H1 (cell line): ENCODE results near the gene PLEKHG5. TPM values are rescaled to one million over a fixed set of nuclear protein-coding genes. Genes with fewer than 3 reads are reported as not detected.

Experiments used
- ASH2L ChIP-seq: fragments of 200-600, 300-600 bp; sonication (generic); IDR thresholded peaks from one replicate; pipeline ENCODE4 v1.7.1; 2017; ENCODE audit warnings: low read length
- BCL11A ChIP-seq, 2 experiments: IDR thresholded peaks; one replicate each; pipeline ENCODE4 v1.6.1; 2011; ENCODE audit warnings: low read depth in 2 of 2, low read length in 2 of 2, mild to moderate bottlenecking in 2 of 2
- CTBP2 ChIP-seq: IDR thresholded peaks from 2 replicates; pipeline ENCODE4 v1.7.0; 2011; ENCODE audit warnings: borderline replicate concordance, mild to moderate bottlenecking, moderate library complexity, mixed read lengths, low read length; ENCODE audit not compliant: insufficient read depth, insufficient read length
- EZH2 ChIP-seq: fragments of 200-600 bp; sonication (generic); IDR thresholded peaks from 2 replicates; pipeline ENCODE4 v1.7.1; 2012; ENCODE audit warnings: low read depth, mild to moderate bottlenecking, moderate library complexity, low read length, inconsistent platforms; ENCODE audit not compliant: severe bottlenecking
- FOSL1 ChIP-seq: IDR thresholded peaks from 2 replicates; pipeline ENCODE4 v1.6.1; 2011; ENCODE audit warnings: mild to moderate bottlenecking, low read depth, low read length, moderate library complexity; ENCODE audit not compliant: insufficient read depth
- KDM1A ChIP-seq: fragments of 200-600, 300-600 bp; sonication (generic); IDR thresholded peaks from 2 replicates; pipeline ENCODE4 v1.7.1; 2016; ENCODE audit warnings: mild to moderate bottlenecking, low read length, borderline replicate concordance
- SIX5 ChIP-seq: IDR thresholded peaks from 2 replicates; pipeline ENCODE4 v1.6.1; 2011; ENCODE audit warnings: mild to moderate bottlenecking, low read depth, low read length
- SRF ChIP-seq: IDR thresholded peaks from 2 replicates; pipeline ENCODE4 v1.6.1; 2011; ENCODE audit warnings: mild to moderate bottlenecking, low read depth, low read length, moderate library complexity
- TAF1 ChIP-seq: IDR thresholded peaks from 2 replicates; pipeline ENCODE4 v1.6.1; 2011; ENCODE audit warnings: mild to moderate bottlenecking, low read depth, low read length
- TEAD4 ChIP-seq: IDR thresholded peaks from 2 replicates; pipeline ENCODE4 v1.6.1; 2012; ENCODE audit warnings: low read depth, low read length, inconsistent platforms, mixed read lengths
- polyA plus RNA-seq, 7 experiments: library from polyadenylated mRNA; depleted of rRNA in 3 of 7; stranded (reverse) in 5 of 7; unstranded in 2 of 7; fragments of >200 nt in 5 of 7; fragments of 200-250 nt in 2 of 7; gene quantifications; 1 replicate in 5 of 7; 2 replicates in 1 of 7; 4 replicates in 1 of 7; pipeline versions ENCODE4 v1.2.1 to v1.2.3, GENCODE V29; 2011 to 2013; ENCODE audit warnings: missing spikeins in 2 of 7, mixed read lengths in 2 of 7
- total RNA-seq: library from RNA; stranded (reverse); fragmentation: NEBNext Ultra II Directional; extraction: Animal tissue kit (Norgen Biotek cat#: 25700); gene quantifications from 2 replicates; pipeline ENCODE4 v1.2.1, GENCODE V29; 2021
- TF ChIP-seq, protein P1 (sequence below): fragments of 300-600 bp; sonication (generic); IDR thresholded peaks from 2 replicates; pipeline ENCODE4 v1.7.1; 2012; ENCODE audit warnings: low read length, moderate library complexity, mild to moderate bottlenecking, inconsistent platforms; ENCODE audit not compliant: insufficient replicate concordance

PLEKHG5 gene
- total and polyA plus RNA-seq, 2 of the 8 experiments (the other 6 are each of a cell fraction or from before 2014, with no cell fraction given) = 10.4 to 13.8 TPM

DNA sequence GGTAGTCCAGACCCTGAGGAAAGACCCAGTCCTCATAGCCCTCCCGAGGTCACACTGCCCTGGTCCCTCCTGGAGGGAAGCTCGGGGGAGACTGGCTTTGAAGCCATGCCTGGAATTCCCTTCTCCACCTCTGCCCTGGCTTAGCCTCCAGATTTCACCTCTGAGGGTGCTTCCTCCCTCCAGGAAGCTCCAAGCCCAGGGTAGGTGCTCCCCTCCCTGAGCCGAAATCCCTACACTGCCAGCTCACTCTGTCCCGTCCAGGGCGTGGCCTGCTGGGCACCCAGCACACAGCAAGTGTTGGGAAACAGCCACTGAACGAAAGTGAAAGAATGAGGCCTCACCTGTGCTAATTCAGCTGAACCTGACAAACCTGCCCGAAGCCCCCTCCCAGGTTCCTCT lies 19.5 kb downstream of the PLEKHG5 start (continued):
- TF ChIP-seq, protein P1, sequence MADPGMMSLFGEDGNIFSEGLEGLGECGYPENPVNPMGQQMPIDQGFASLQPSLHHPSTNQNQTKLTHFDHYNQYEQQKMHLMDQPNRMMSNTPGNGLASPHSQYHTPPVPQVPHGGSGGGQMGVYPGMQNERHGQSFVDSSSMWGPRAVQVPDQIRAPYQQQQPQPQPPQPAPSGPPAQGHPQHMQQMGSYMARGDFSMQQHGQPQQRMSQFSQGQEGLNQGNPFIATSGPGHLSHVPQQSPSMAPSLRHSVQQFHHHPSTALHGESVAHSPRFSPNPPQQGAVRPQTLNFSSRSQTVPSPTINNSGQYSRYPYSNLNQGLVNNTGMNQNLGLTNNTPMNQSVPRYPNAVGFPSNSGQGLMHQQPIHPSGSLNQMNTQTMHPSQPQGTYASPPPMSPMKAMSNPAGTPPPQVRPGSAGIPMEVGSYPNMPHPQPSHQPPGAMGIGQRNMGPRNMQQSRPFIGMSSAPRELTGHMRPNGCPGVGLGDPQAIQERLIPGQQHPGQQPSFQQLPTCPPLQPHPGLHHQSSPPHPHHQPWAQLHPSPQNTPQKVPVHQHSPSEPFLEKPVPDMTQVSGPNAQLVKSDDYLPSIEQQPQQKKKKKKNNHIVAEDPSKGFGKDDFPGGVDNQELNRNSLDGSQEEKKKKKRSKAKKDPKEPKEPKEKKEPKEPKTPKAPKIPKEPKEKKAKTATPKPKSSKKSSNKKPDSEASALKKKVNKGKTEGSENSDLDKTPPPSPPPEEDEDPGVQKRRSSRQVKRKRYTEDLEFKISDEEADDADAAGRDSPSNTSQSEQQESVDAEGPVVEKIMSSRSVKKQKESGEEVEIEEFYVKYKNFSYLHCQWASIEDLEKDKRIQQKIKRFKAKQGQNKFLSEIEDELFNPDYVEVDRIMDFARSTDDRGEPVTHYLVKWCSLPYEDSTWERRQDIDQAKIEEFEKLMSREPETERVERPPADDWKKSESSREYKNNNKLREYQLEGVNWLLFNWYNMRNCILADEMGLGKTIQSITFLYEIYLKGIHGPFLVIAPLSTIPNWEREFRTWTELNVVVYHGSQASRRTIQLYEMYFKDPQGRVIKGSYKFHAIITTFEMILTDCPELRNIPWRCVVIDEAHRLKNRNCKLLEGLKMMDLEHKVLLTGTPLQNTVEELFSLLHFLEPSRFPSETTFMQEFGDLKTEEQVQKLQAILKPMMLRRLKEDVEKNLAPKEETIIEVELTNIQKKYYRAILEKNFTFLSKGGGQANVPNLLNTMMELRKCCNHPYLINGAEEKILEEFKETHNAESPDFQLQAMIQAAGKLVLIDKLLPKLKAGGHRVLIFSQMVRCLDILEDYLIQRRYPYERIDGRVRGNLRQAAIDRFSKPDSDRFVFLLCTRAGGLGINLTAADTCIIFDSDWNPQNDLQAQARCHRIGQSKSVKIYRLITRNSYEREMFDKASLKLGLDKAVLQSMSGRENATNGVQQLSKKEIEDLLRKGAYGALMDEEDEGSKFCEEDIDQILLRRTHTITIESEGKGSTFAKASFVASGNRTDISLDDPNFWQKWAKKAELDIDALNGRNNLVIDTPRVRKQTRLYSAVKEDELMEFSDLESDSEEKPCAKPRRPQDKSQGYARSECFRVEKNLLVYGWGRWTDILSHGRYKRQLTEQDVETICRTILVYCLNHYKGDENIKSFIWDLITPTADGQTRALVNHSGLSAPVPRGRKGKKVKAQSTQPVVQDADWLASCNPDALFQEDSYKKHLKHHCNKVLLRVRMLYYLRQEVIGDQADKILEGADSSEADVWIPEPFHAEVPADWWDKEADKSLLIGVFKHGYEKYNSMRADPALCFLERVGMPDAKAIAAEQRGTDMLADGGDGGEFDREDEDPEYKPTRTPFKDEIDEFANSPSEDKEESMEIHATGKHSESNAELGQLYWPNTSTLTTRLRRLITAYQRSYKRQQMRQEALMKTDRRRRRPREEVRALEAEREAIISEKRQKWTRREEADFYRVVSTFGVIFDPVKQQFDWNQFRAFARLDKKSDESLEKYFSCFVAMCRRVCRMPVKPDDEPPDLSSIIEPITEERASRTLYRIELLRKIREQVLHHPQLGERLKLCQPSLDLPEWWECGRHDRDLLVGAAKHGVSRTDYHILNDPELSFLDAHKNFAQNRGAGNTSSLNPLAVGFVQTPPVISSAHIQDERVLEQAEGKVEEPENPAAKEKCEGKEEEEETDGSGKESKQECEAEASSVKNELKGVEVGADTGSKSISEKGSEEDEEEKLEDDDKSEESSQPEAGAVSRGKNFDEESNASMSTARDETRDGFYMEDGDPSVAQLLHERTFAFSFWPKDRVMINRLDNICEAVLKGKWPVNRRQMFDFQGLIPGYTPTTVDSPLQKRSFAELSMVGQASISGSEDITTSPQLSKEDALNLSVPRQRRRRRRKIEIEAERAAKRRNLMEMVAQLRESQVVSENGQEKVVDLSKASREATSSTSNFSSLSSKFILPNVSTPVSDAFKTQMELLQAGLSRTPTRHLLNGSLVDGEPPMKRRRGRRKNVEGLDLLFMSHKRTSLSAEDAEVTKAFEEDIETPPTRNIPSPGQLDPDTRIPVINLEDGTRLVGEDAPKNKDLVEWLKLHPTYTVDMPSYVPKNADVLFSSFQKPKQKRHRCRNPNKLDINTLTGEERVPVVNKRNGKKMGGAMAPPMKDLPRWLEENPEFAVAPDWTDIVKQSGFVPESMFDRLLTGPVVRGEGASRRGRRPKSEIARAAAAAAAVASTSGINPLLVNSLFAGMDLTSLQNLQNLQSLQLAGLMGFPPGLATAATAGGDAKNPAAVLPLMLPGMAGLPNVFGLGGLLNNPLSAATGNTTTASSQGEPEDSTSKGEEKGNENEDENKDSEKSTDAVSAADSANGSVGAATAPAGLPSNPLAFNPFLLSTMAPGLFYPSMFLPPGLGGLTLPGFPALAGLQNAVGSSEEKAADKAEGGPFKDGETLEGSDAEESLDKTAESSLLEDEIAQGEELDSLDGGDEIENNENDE = no peak
- TF ChIP-seq ASH2L (no peak), FOSL1 (no peak), TAF1 (no peak), SIX5 (no peak), EZH2 (no peak), BCL11A (IDR thresholded peaks at IDR 0.05; ENCODE audit: low read depth in 2 of 2, low read length in 2 of 2) (no peak), TEAD4 (no peak), CTBP2 (no peak), SRF (no peak), KDM1A (no peak)
- TF ChIP-seq, all 59 proteins: peak for 0
